ENCODE measurements around the gene PI4KA.

GRCh38 chr22:20802922-20803553, 55.6 kb downstream of the PI4KA start:
- TF ChIP-seq CTCF (conservative IDR thresholded peaks at IDR 0.05) (no peak), ZFX (IDR thresholded peaks at IDR 0.05) (no peak)

Data from C4-2B (cell line).